GM12878 (cell line): ENCODE data around the gene WASF2. TPM values are rescaled to one million over a fixed set of nuclear protein-coding genes. Genes with fewer than 3 reads are reported as not detected.

Experiments
- ATF7 ChIP-seq: fragments of 450-650 bp; IDR thresholded peaks from 2 replicates; pipeline ENCODE4 v1.6.1; 2016; ENCODE audit warnings: low read depth, mild to moderate bottlenecking
- BACH1 ChIP-seq: fragments of 450-650 bp; IDR thresholded peaks from 2 replicates; pipeline ENCODE4 v1.6.1; 2017; ENCODE audit warnings: mild to moderate bottlenecking, borderline replicate concordance
- GABPA ChIP-seq: IDR thresholded peaks from 2 replicates; pipeline ENCODE4 v1.6.1; 2014; ENCODE audit warnings: antibody characterized with exemption, low read depth, mild to moderate bottlenecking, inconsistent platforms
- GATAD2B ChIP-seq: fragments of 450-650 bp; conservative IDR thresholded peaks from 2 replicates; pipeline ENCODE4 v1.6.1; 2017; ENCODE audit warnings: low read depth, mild to moderate bottlenecking, moderate library complexity
- HCFC1 ChIP-seq: fragments of 150-350 bp; IDR thresholded peaks from 2 replicates; pipeline ENCODE4 v1.6.1; 2014; ENCODE audit warnings: low read length
- PAX8 ChIP-seq: fragments of 450-650 bp; IDR thresholded peaks from 2 replicates; pipeline ENCODE4 v1.6.1; 2017; ENCODE audit warnings: mild to moderate bottlenecking, moderate library complexity
- POLR2A ChIP-seq: IDR thresholded peaks from 2 replicates; pipeline ENCODE4 v1.6.1; 2011; ENCODE audit warnings: low read depth, mild to moderate bottlenecking, low read length
- SMAD5 ChIP-seq: IDR thresholded peaks from 2 replicates; pipeline ENCODE4 v1.6.1; 2016; ENCODE audit warnings: antibody characterized with exemption, low read depth
- SREBF1 ChIP-seq: IDR thresholded peaks from 2 replicates; pipeline ENCODE4 v1.6.1; 2012; ENCODE audit warnings: mild to moderate bottlenecking, low read length
- ZNF207 ChIP-seq: fragments of 450-650 bp; IDR thresholded peaks from 2 replicates; pipeline ENCODE4 v1.6.1; 2014; ENCODE audit warnings: antibody characterized with exemption, mild to moderate bottlenecking, borderline replicate concordance
- ZZZ3 ChIP-seq: IDR thresholded peaks from 2 replicates; pipeline ENCODE4 v1.6.1; 2011; ENCODE audit warnings: low read depth; ENCODE audit not compliant: control insufficient read depth, insufficient read length
- polyA plus RNA-seq, 11 experiments: library from polyadenylated mRNA; depleted of rRNA in 4 of 11; unstranded in 6 of 11; stranded (reverse) in 5 of 11; fragments of >200 nt; fragmentation: Nextera tagmentation in 4 of 11; fragmentation: Illumina TruSeq in 1 of 11; extraction: Ambion mirVana in 4 of 11; extraction: Trizol in 1 of 11; gene quantifications; 1 replicate in 1 of 11; 2 replicates in 10 of 11; pipeline versions ENCODE4 v1.2.1 to v1.2.3, GENCODE V29; 2011 to 2016; ENCODE audit warnings: inconsistent platforms in 2 of 11, missing spikeins in 2 of 11, low read depth in 1 of 11
- total RNA-seq, 4 experiments: library from RNA; depleted of rRNA in 3 of 4; stranded (reverse); fragments of >200 nt in 3 of 4; fragmentation: Illumina TruSeq in 1 of 4; extraction: Trizol in 1 of 4; gene quantifications; 2 replicates each; pipeline versions ENCODE4 v1.2.1 to v1.2.3, GENCODE V29; 2013 to 2021
- TF ChIP-seq, protein P1 (sequence below): fragments of 450-650 bp; formaldehyde crosslinking; IDR thresholded peaks from 2 replicates; pipeline ENCODE4 v1.5.0; 2022; ENCODE audit warnings: mild to moderate bottlenecking, missing genetic modification characterization
- TF ChIP-seq, protein P2 (sequence below): fragments of 450-650 bp; IDR thresholded peaks from 2 replicates; pipeline ENCODE4 v1.6.1; 2016; ENCODE audit warnings: mild to moderate bottlenecking
- TF ChIP-seq, protein P3 (sequence below): IDR thresholded peaks from 2 replicates; pipeline ENCODE4 v1.6.1; 2011; ENCODE audit warnings: borderline replicate concordance, low read depth, mild to moderate bottlenecking, moderate library complexity, low read length; ENCODE audit not compliant: insufficient read depth, poor library complexity, severe bottlenecking
- TF ChIP-seq, protein P4 (sequence below): fragments of 450-650 bp; IDR thresholded peaks from 2 replicates; pipeline ENCODE4 v1.6.1; 2017; ENCODE audit warnings: antibody characterized with exemption, mild to moderate bottlenecking, moderate library complexity
- TF ChIP-seq, protein P5 (sequence below): fragments of 450-650 bp; IDR thresholded peaks from 2 replicates; pipeline ENCODE4 v1.6.1; 2017; ENCODE audit warnings: mild to moderate bottlenecking, low read depth, inconsistent platforms; ENCODE audit not compliant: poor library complexity, severe bottlenecking
- TF ChIP-seq, protein P6 (sequence below): fragments of 450-650 bp; IDR thresholded peaks from 2 replicates; pipeline ENCODE4 v1.6.1; 2017; ENCODE audit warnings: low read depth, mild to moderate bottlenecking, moderate library complexity

The WASF2 gene
- total and polyA plus RNA-seq, 10 of the 15 experiments (the other 5 are each of a cell fraction or from before 2014, with no cell fraction given) = 7.0 to 111 (median 37.1) TPM

DNA sequence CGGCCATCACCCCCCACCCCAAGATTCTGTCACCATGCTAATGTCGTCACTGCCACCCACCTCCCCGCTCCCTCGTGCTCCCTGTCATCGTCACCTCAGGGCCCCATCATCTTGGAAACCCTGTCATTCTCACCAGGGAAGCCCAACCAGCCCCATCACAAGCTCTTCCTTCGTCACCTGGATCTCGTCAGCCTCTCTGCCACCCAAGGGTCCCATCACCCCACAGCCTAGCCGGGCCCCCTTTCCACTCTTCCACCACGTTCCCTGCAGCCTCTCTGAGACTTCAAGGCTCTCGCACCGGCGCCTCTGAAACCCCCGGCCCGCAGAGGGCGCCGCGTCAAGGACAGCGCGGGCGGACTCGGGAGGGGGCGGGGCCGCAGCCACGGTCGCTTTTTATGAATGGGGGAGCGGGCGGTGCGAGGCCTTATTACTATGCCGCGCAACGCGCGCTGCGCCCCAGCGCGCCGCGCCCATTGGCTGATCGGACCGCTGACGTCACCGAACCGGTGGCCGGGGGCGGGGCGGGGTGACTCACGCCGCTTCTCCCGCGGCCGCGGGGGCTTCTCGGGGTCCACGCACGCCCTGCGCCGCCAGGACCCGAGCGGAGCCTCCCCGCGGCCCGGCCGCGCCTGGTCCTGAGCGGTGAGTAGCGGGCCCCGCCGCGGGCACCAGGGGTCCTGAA is 97.7 kb downstream of the WASF2 start, which contains the start of gene GPR3 (continued):
- TF ChIP-seq, protein P1, sequence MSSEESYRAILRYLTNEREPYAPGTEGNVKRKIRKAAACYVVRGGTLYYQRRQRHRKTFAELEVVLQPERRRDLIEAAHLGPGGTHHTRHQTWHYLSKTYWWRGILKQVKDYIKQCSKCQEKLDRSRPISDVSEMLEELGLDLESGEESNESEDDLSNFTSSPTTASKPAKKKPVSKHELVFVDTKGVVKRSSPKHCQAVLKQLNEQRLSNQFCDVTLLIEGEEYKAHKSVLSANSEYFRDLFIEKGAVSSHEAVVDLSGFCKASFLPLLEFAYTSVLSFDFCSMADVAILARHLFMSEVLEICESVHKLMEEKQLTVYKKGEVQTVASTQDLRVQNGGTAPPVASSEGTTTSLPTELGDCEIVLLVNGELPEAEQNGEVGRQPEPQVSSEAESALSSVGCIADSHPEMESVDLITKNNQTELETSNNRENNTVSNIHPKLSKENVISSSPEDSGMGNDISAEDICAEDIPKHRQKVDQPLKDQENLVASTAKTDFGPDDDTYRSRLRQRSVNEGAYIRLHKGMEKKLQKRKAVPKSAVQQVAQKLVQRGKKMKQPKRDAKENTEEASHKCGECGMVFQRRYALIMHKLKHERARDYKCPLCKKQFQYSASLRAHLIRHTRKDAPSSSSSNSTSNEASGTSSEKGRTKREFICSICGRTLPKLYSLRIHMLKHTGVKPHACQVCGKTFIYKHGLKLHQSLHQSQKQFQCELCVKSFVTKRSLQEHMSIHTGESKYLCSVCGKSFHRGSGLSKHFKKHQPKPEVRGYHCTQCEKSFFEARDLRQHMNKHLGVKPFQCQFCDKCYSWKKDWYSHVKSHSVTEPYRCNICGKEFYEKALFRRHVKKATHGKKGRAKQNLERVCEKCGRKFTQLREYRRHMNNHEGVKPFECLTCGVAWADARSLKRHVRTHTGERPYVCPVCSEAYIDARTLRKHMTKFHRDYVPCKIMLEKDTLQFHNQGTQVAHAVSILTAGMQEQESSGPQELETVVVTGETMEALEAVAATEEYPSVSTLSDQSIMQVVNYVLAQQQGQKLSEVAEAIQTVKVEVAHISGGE (CRISPR knock-in tag) = no peak
- no peak for TF ChIP-seq SREBF1
- TF ChIP-seq HCFC1 = 0 out of 2 replicates have a peak, but pooled peaks have one; percentile 14
- TF ChIP-seq ZZZ3 = no peak
- TF ChIP-seq, protein P2, sequence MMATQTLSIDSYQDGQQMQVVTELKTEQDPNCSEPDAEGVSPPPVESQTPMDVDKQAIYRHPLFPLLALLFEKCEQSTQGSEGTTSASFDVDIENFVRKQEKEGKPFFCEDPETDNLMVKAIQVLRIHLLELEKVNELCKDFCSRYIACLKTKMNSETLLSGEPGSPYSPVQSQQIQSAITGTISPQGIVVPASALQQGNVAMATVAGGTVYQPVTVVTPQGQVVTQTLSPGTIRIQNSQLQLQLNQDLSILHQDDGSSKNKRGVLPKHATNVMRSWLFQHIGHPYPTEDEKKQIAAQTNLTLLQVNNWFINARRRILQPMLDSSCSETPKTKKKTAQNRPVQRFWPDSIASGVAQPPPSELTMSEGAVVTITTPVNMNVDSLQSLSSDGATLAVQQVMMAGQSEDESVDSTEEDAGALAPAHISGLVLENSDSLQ = no peak
- peak; percentile 82 for TF ChIP-seq GATAD2B
- TF ChIP-seq, protein P3, sequence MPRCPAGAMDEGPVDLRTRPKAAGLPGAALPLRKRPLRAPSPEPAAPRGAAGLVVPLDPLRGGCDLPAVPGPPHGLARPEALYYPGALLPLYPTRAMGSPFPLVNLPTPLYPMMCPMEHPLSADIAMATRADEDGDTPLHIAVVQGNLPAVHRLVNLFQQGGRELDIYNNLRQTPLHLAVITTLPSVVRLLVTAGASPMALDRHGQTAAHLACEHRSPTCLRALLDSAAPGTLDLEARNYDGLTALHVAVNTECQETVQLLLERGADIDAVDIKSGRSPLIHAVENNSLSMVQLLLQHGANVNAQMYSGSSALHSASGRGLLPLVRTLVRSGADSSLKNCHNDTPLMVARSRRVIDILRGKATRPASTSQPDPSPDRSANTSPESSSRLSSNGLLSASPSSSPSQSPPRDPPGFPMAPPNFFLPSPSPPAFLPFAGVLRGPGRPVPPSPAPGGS = no peak
- no peak for TF ChIP-seq POLR2A
- TF ChIP-seq, protein P4, sequence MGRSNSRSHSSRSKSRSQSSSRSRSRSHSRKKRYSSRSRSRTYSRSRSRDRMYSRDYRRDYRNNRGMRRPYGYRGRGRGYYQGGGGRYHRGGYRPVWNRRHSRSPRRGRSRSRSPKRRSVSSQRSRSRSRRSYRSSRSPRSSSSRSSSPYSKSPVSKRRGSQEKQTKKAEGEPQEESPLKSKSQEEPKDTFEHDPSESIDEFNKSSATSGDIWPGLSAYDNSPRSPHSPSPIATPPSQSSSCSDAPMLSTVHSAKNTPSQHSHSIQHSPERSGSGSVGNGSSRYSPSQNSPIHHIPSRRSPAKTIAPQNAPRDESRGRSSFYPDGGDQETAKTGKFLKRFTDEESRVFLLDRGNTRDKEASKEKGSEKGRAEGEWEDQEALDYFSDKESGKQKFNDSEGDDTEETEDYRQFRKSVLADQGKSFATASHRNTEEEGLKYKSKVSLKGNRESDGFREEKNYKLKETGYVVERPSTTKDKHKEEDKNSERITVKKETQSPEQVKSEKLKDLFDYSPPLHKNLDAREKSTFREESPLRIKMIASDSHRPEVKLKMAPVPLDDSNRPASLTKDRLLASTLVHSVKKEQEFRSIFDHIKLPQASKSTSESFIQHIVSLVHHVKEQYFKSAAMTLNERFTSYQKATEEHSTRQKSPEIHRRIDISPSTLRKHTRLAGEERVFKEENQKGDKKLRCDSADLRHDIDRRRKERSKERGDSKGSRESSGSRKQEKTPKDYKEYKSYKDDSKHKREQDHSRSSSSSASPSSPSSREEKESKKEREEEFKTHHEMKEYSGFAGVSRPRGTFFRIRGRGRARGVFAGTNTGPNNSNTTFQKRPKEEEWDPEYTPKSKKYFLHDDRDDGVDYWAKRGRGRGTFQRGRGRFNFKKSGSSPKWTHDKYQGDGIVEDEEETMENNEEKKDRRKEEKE = no peak
- no peak for TF ChIP-seq GABPA
- no peak for TF ChIP-seq PAX8
- 0 out of 2 replicates have a peak, but pooled peaks have one; percentile 39 for TF ChIP-seq ZNF207
- TF ChIP-seq, protein P5, sequence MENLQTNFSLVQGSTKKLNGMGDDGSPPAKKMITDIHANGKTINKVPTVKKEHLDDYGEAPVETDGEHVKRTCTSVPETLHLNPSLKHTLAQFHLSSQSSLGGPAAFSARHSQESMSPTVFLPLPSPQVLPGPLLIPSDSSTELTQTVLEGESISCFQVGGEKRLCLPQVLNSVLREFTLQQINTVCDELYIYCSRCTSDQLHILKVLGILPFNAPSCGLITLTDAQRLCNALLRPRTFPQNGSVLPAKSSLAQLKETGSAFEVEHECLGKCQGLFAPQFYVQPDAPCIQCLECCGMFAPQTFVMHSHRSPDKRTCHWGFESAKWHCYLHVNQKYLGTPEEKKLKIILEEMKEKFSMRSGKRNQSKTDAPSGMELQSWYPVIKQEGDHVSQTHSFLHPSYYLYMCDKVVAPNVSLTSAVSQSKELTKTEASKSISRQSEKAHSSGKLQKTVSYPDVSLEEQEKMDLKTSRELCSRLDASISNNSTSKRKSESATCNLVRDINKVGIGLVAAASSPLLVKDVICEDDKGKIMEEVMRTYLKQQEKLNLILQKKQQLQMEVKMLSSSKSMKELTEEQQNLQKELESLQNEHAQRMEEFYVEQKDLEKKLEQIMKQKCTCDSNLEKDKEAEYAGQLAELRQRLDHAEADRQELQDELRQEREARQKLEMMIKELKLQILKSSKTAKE = no peak
- 0 out of 2 replicates have a peak, but pooled peaks have one; percentile 26 for TF ChIP-seq BACH1
- TF ChIP-seq, protein P6, sequence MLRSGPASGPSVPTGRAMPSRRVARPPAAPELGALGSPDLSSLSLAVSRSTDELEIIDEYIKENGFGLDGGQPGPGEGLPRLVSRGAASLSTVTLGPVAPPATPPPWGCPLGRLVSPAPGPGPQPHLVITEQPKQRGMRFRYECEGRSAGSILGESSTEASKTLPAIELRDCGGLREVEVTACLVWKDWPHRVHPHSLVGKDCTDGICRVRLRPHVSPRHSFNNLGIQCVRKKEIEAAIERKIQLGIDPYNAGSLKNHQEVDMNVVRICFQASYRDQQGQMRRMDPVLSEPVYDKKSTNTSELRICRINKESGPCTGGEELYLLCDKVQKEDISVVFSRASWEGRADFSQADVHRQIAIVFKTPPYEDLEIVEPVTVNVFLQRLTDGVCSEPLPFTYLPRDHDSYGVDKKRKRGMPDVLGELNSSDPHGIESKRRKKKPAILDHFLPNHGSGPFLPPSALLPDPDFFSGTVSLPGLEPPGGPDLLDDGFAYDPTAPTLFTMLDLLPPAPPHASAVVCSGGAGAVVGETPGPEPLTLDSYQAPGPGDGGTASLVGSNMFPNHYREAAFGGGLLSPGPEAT = no peak
- no peak for TF ChIP-seq SMAD5
- peak; percentile 69; the same call in 1 of the 2 replicates for TF ChIP-seq ATF7
